Ovary (tissue), 3 donors: ENCODE results near the gene ARHGAP29.

Experiments
- CTCF ChIP-seq, 3 donors: fragments of 450-650 bp in 2 of 3; fragments of 200-600 bp in 1 of 3; IDR thresholded peaks; one replicate each; pipeline versions ENCODE4 v1.5.1 to v1.8.0; 2016 to 2022; ENCODE audit warnings: antibody characterized with exemption in 3 of 3, mild to moderate bottlenecking in 1 of 3
- EP300 ChIP-seq: sonication (generic); formaldehyde crosslinking; IDR thresholded peaks from one replicate; pipeline ENCODE4 v1.6.1; 2017; ENCODE audit warnings: antibody characterized with exemption
- POLR2A ChIP-seq: fragments of 450-650 bp; IDR thresholded peaks from one replicate; pipeline ENCODE4 v1.6.1; 2017; ENCODE audit warnings: antibody characterized with exemption, mild to moderate bottlenecking, moderate library complexity
- donor health status: DM: no; HTN: no; CAD: no.

GRCh38 chr1:94239796-94240195 is 2.4 kb upstream of the ARHGAP29 start:
- no peak for TF ChIP-seq CTCF (IDR thresholded peaks at IDR 0.05)
- no peak for TF ChIP-seq EP300
- no peak for TF ChIP-seq POLR2A
